ENCODE results near the gene LRPAP1. TPM values are rescaled to one million over a fixed set of nuclear protein-coding genes. Genes with fewer than 3 reads are reported as not detected.

Gene LRPAP1
- total and polyA plus RNA-seq, 2 experiments from 2014 or later, result 63.0 to 82.5 TPM

GRCh38 chr4:3518511-3518880 lies 13.7 kb downstream of the LRPAP1 start (continued):
- TF ChIP-seq JUNB (IDR thresholded peaks at IDR 0.05; ENCODE audit: unreplicated experiment) (no peak), ZNF114 (CRISPR knock-in tag; IDR thresholded peaks at IDR 0.05) (no peak), EZH2phosphoT487 (IDR thresholded peaks at IDR 0.05; ENCODE audit: unreplicated experiment) (no peak), EZH2 (IDR thresholded peaks at IDR 0.05; ENCODE audit: low read depth, unreplicated experiment) (no peak), REST (IDR thresholded peaks at IDR 0.05; ENCODE audit: unreplicated experiment) (no peak)
- TF ChIP-seq, protein P1, sequence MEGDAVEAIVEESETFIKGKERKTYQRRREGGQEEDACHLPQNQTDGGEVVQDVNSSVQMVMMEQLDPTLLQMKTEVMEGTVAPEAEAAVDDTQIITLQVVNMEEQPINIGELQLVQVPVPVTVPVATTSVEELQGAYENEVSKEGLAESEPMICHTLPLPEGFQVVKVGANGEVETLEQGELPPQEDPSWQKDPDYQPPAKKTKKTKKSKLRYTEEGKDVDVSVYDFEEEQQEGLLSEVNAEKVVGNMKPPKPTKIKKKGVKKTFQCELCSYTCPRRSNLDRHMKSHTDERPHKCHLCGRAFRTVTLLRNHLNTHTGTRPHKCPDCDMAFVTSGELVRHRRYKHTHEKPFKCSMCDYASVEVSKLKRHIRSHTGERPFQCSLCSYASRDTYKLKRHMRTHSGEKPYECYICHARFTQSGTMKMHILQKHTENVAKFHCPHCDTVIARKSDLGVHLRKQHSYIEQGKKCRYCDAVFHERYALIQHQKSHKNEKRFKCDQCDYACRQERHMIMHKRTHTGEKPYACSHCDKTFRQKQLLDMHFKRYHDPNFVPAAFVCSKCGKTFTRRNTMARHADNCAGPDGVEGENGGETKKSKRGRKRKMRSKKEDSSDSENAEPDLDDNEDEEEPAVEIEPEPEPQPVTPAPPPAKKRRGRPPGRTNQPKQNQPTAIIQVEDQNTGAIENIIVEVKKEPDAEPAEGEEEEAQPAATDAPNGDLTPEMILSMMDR (conservative IDR thresholded peaks at IDR 0.05; ENCODE audit: low read depth in 2 of 2), result no peak
- TF ChIP-seq, protein P2, sequence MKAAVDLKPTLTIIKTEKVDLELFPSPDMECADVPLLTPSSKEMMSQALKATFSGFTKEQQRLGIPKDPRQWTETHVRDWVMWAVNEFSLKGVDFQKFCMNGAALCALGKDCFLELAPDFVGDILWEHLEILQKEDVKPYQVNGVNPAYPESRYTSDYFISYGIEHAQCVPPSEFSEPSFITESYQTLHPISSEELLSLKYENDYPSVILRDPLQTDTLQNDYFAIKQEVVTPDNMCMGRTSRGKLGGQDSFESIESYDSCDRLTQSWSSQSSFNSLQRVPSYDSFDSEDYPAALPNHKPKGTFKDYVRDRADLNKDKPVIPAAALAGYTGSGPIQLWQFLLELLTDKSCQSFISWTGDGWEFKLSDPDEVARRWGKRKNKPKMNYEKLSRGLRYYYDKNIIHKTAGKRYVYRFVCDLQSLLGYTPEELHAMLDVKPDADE (IDR thresholded peaks at IDR 0.05), result no peak

GRCh38 chr4:3517731-3518510 lies 14.3 kb downstream of the LRPAP1 start:
- no peak for ATAC-seq
- H3K79me2 ChIP-seq (replicated peaks; ENCODE audit: insufficient read depth), result no peaks in the 10 kb centered on the region
- DNase-seq (ENCODE audit: low spot score), result no peak
- H3K36me3 Mint-ChIP-seq (ENCODE audit: low read depth), result peaks cover 61% of the 10 kb centered on the region
- no peak overlapping the region for H3K27ac ChIP-seq (ENCODE audit: low read depth)
- no peaks in the 10 kb centered on the region for H3K9me3 Mint-ChIP-seq
- no peak overlapping the region for H3K27ac Mint-ChIP-seq
- H3K9me2 ChIP-seq (ENCODE audit: insufficient read depth), result no peaks in the 10 kb centered on the region
- H3K4me2 ChIP-seq, result no peak overlapping the region
- no peak overlapping the region for H3K4me3 ChIP-seq
- H3K4me1 Mint-ChIP-seq, result peaks cover 6% of the 10 kb centered on the region; the same call in 2 of the 3 replicates
- peaks cover 8% of the 10 kb centered on the region for H3K27me3 Mint-ChIP-seq (ENCODE audit: insufficient read depth, low read depth, poor library complexity)
- H3F3A ChIP-seq (replicated peaks; ENCODE audit: low read depth), result no peaks in the 10 kb centered on the region
- peaks cover 5% of the 10 kb centered on the region; the same call in 1 of the 2 replicates for H4K20me1 ChIP-seq (replicated peaks; ENCODE audit: insufficient read depth)
- no peaks in the 10 kb centered on the region for H3K4me1 ChIP-seq (ENCODE audit: insufficient read depth)
- peaks cover 6% of the 10 kb centered on the region; the same call in 1 of the 2 replicates for H3K36me3 ChIP-seq (ENCODE audit: insufficient read depth)
- H3K27me3 ChIP-seq (ENCODE audit: insufficient read depth), result no peaks in the 10 kb centered on the region
- no peak overlapping the region for H2AFZ ChIP-seq
- H3K4me3 Mint-ChIP-seq, result no peak overlapping the region
- TF ChIP-seq POLR2AphosphoS5 (IDR thresholded peaks at IDR 0.05; ENCODE audit: low read depth) (no peak), JUNB (IDR thresholded peaks at IDR 0.05; ENCODE audit: unreplicated experiment) (no peak), STAT1 (IDR thresholded peaks at IDR 0.05; ENCODE audit: unreplicated experiment) (no peak), EZH2 (IDR thresholded peaks at IDR 0.05; ENCODE audit: low read depth, unreplicated experiment) (no peak), EZH2phosphoT487 (IDR thresholded peaks at IDR 0.05; ENCODE audit: unreplicated experiment) (no peak), CREB1 (CRISPR knock-in tag; IDR thresholded peaks at IDR 0.05; ENCODE audit: low read depth) (no peak), NANOG (IDR thresholded peaks at IDR 0.05; ENCODE audit: borderline replicate concordance) (no peak), ZNF331 (CRISPR knock-in tag; IDR thresholded peaks at IDR 0.05; ENCODE audit: low read depth) (no peak), ZNF114 (CRISPR knock-in tag; IDR thresholded peaks at IDR 0.05) (no peak)
- TF ChIP-seq, protein P1 (conservative IDR thresholded peaks at IDR 0.05; ENCODE audit: low read depth in 2 of 2), result no peak
- TF ChIP-seq, protein P2 (IDR thresholded peaks at IDR 0.05), result no peak
